ENCODE data around the gene TMEM81. TPM values are rescaled to one million over a fixed set of nuclear protein-coding genes. Genes with fewer than 3 reads are reported as not detected.

TMEM81 gene
- total and polyA plus RNA-seq, 2 experiments from 2014 or later = 3.6 to 4.5 TPM

DNA sequence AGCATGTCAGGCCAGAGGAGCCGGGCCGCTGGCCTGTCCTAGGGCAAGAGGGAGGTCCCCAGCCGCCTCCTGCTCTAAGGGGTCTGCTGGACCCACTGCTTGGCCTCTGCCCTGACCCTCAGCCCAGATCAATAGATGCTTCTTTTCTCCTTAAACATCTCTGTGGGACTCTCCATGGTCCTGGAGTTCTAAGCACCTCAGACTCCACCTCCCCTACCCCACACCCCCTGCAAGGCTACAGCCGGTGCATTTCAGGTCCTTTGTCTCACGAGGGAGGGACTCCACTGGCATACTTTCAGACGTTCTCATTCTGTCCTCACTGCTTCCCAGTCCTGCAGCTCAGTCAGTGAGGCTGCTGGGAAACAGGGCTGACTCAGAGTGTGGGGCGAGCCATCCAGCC, 30.2 kb downstream of the TMEM81 start:
- Mint-ChIP-seq H3K4me1 (peaks cover 12% of the 10 kb centered on the region; the same call in 2 of the 3 replicates), H3K27me3 (ENCODE audit: insufficient read depth, low read depth, poor library complexity) (peaks cover 8% of the 10 kb centered on the region), H3K4me3 (no peak overlapping the region), H3K9me3 (no peaks in the 10 kb centered on the region), H3K27ac (no peak overlapping the region; the same call in 1 of the 2 replicates), H3K36me3 (ENCODE audit: low read depth) (no peaks in the 10 kb centered on the region)
- Histone ChIP-seq H3K4me2 (no peak overlapping the region), H3K79me2 (replicated peaks; ENCODE audit: insufficient read depth) (no peaks in the 10 kb centered on the region), H2AFZ (no peak overlapping the region), H3K4me1 (ENCODE audit: insufficient read depth) (no peaks in the 10 kb centered on the region), H3K27ac (ENCODE audit: low read depth) (no peak overlapping the region), H3K9me2 (ENCODE audit: insufficient read depth) (no peaks in the 10 kb centered on the region), H3K4me3 (no peak overlapping the region), H3K36me3 (ENCODE audit: insufficient read depth) (no peaks in the 10 kb centered on the region), H3F3A (replicated peaks; ENCODE audit: low read depth) (no peaks in the 10 kb centered on the region), H4K20me1 (replicated peaks; ENCODE audit: insufficient read depth) (no peaks in the 10 kb centered on the region), H3K27me3 (ENCODE audit: insufficient read depth) (no peaks in the 10 kb centered on the region)
- TF ChIP-seq ZNF331 (CRISPR knock-in tag; IDR thresholded peaks at IDR 0.05; ENCODE audit: low read depth) = no peak
- TF ChIP-seq CREB1 (CRISPR knock-in tag; IDR thresholded peaks at IDR 0.05; ENCODE audit: low read depth) = no peak
- TF ChIP-seq STAT1 (IDR thresholded peaks at IDR 0.05; ENCODE audit: unreplicated experiment) = no peak
- TF ChIP-seq, protein P1, sequence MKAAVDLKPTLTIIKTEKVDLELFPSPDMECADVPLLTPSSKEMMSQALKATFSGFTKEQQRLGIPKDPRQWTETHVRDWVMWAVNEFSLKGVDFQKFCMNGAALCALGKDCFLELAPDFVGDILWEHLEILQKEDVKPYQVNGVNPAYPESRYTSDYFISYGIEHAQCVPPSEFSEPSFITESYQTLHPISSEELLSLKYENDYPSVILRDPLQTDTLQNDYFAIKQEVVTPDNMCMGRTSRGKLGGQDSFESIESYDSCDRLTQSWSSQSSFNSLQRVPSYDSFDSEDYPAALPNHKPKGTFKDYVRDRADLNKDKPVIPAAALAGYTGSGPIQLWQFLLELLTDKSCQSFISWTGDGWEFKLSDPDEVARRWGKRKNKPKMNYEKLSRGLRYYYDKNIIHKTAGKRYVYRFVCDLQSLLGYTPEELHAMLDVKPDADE (IDR thresholded peaks at IDR 0.05) = no peak
- no peak for TF ChIP-seq JUNB (IDR thresholded peaks at IDR 0.05; ENCODE audit: unreplicated experiment)
- TF ChIP-seq EZH2 (IDR thresholded peaks at IDR 0.05; ENCODE audit: low read depth, unreplicated experiment) = no peak
- TF ChIP-seq CTCF (conservative IDR thresholded peaks at IDR 0.05; ENCODE audit: low read depth in 2 of 2) = no peak
- no peak for TF ChIP-seq ZNF114 (CRISPR knock-in tag; IDR thresholded peaks at IDR 0.05)
- no peak for TF ChIP-seq EZH2phosphoT487 (IDR thresholded peaks at IDR 0.05; ENCODE audit: unreplicated experiment)
- no peak for TF ChIP-seq NANOG (IDR thresholded peaks at IDR 0.05; ENCODE audit: borderline replicate concordance)
- TF ChIP-seq POLR2AphosphoS5 (IDR thresholded peaks at IDR 0.05; ENCODE audit: low read depth) = no peak
- TF ChIP-seq, protein P2, sequence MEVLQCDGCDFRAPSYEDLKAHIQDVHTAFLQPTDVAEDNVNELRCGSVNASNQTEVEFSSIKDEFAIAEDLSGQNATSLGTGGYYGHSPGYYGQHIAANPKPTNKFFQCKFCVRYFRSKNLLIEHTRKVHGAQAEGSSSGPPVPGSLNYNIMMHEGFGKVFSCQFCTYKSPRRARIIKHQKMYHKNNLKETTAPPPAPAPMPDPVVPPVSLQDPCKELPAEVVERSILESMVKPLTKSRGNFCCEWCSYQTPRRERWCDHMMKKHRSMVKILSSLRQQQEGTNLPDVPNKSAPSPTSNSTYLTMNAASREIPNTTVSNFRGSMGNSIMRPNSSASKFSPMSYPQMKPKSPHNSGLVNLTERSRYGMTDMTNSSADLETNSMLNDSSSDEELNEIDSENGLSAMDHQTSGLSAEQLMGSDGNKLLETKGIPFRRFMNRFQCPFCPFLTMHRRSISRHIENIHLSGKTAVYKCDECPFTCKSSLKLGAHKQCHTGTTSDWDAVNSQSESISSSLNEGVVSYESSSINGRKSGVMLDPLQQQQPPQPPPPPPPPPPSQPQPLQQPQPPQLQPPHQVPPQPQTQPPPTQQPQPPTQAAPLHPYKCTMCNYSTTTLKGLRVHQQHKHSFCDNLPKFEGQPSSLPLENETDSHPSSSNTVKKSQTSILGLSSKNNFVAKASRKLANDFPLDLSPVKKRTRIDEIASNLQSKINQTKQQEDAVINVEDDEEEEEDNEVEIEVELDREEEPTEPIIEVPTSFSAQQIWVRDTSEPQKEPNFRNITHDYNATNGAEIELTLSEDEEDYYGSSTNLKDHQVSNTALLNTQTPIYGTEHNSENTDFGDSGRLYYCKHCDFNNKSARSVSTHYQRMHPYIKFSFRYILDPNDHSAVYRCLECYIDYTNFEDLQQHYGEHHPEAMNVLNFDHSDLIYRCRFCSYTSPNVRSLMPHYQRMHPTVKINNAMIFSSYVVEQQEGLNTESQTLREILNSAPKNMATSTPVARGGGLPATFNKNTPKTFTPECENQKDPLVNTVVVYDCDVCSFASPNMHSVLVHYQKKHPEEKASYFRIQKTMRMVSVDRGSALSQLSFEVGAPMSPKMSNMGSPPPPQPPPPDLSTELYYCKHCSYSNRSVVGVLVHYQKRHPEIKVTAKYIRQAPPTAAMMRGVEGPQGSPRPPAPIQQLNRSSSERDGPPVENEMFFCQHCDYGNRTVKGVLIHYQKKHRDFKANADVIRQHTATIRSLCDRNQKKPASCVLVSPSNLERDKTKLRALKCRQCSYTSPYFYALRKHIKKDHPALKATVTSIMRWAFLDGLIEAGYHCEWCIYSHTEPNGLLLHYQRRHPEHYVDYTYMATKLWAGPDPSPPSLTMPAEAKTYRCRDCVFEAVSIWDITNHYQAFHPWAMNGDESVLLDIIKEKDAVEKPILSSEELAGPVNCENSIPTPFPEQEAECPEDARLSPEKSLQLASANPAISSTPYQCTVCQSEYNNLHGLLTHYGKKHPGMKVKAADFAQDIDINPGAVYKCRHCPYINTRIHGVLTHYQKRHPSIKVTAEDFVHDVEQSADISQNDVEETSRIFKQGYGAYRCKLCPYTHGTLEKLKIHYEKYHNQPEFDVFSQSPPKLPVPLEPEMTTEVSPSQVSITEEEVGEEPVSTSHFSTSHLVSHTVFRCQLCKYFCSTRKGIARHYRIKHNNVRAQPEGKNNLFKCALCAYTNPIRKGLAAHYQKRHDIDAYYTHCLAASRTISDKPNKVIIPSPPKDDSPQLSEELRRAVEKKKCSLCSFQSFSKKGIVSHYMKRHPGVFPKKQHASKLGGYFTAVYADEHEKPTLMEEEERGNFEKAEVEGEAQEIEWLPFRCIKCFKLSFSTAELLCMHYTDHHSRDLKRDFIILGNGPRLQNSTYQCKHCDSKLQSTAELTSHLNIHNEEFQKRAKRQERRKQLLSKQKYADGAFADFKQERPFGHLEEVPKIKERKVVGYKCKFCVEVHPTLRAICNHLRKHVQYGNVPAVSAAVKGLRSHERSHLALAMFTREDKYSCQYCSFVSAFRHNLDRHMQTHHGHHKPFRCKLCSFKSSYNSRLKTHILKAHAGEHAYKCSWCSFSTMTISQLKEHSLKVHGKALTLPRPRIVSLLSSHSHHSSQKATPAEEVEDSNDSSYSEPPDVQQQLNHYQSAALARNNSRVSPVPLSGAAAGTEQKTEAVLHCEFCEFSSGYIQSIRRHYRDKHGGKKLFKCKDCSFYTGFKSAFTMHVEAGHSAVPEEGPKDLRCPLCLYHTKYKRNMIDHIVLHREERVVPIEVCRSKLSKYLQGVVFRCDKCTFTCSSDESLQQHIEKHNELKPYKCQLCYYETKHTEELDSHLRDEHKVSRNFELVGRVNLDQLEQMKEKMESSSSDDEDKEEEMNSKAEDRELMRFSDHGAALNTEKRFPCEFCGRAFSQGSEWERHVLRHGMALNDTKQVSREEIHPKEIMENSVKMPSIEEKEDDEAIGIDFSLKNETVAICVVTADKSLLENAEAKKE (CRISPR knock-in tag; IDR thresholded peaks at IDR 0.05) = no peak
- no peak for TF ChIP-seq REST (IDR thresholded peaks at IDR 0.05; ENCODE audit: unreplicated experiment)
- peak; percentile 35 for ATAC-seq
- no peak for DNase-seq (ENCODE audit: low spot score)
